Smooth muscle cell (in vitro differentiated cells): ENCODE results near the gene DST. TPM values are rescaled to one million over a fixed set of nuclear protein-coding genes. Genes with fewer than 3 reads are reported as not detected.

Experiments used
- DNase-seq: peaks from one replicate; lab custom pipeline; 2025; ENCODE audit not compliant: unreplicated experiment; lab: John Stamatoyannopoulos, UW
- H2AFZ ChIP-seq: fragments of 200-600 bp; sonication (generic); 2 replicates; pipeline ENCODE4 v1.6.0; 2016; ENCODE audit warnings: antibody characterized with exemption, low read depth, mild to moderate bottlenecking
- H3F3A ChIP-seq: fragments of 200-600 bp; sonication (generic); 2 replicates; pipeline ENCODE4 v1.6.0; 2017; ENCODE audit warnings: antibody characterized with exemption, low read depth
- H3K27ac ChIP-seq: fragments of 200-600 bp; sonication (generic); 2 replicates; pipeline ENCODE4 v1.5.1; 2016; ENCODE audit warnings: low read depth, mild to moderate bottlenecking
- H3K27me3 ChIP-seq: fragments of 200-600 bp; sonication (generic); 2 replicates; pipeline ENCODE4 v1.6.1; 2016; ENCODE audit warnings: low read depth, mild to moderate bottlenecking
- H3K36me3 ChIP-seq: fragments of 200-600 bp; sonication (generic); 2 replicates; pipeline ENCODE4 v1.5.1; 2016; ENCODE audit warnings: low read depth
- H3K4me1 ChIP-seq: fragments of 200-600 bp; sonication (generic); 2 replicates; pipeline ENCODE4 v1.5.1; 2016; ENCODE audit warnings: low read depth
- H3K4me2 ChIP-seq: fragments of 200-600 bp; sonication (generic); 2 replicates; pipeline ENCODE4 v1.6.0; 2016; ENCODE audit warnings: mild to moderate bottlenecking
- H3K4me3 ChIP-seq: fragments of 200-600 bp; sonication (generic); 2 replicates; pipeline ENCODE4 v1.5.1; 2016; ENCODE audit warnings: mild to moderate bottlenecking
- H3K79me2 ChIP-seq: fragments of 200-600 bp; sonication (generic); 2 replicates; pipeline ENCODE4 v1.6.0; 2016; ENCODE audit warnings: low read depth, mild to moderate bottlenecking
- H3K9ac ChIP-seq: fragments of 200-600 bp; sonication (generic); 2 replicates; pipeline ENCODE4 v1.6.0; 2016; ENCODE audit warnings: low read depth
- H3K9me3 ChIP-seq: fragments of 200-600 bp; sonication (generic); replicated peaks from 2 replicates; pipeline ENCODE4 v1.5.1; 2016; ENCODE audit warnings: low read depth
- H4K20me1 ChIP-seq: fragments of 200-600 bp; sonication (generic); 2 replicates; pipeline ENCODE4 v1.6.0; 2016; ENCODE audit warnings: low read depth
- CTCF ChIP-seq: fragments of 200-600 bp; sonication (generic); IDR thresholded peaks from 2 replicates; pipeline ENCODE4 v1.5.1; 2017; ENCODE audit warnings: borderline replicate concordance, mild to moderate bottlenecking, antibody characterized with exemption; ENCODE audit not compliant: insufficient read depth, poor library complexity, severe bottlenecking
- WGBS: methylation state at CpG from one replicate; pipeline ENCODE4 v1.1.7; 2016; ENCODE audit warnings: low lambda C conversion rate; 5-methylcytosine and 5-hydroxymethylcytosine counted together
- polyA plus RNA-seq: library from polyadenylated mRNA; unstranded; fragments of >200 nt; fragmentation: Nextera tagmentation; extraction: Ambion mirVana; gene quantifications from 2 replicates; pipeline ENCODE4 v1.2.1, GENCODE V29; 2016
- total RNA-seq: library from RNA; depleted of rRNA; stranded (reverse); fragments of >200 nt; gene quantifications from 2 replicates; pipeline ENCODE4 v1.2.3, GENCODE V29; 2014

The DST gene
- total and polyA plus RNA-seq, 2 experiments from 2014 or later = 17.1 to 186 TPM

GRCh38 chr6:56595490-56596122 lies 47.1 kb downstream of the DST start:
- Histone ChIP-seq H3F3A (no peaks in the 10 kb centered on the region), H3K9ac (no peak overlapping the region), H3K27ac (no peak overlapping the region), H2AFZ (no peak overlapping the region), H3K4me3 (no peak overlapping the region), H3K4me2 (no peak overlapping the region), H3K27me3 (no peaks in the 10 kb centered on the region), H3K9me3 (no peaks in the 10 kb centered on the region), H3K36me3 (peaks cover 9% of the 10 kb centered on the region), H3K79me2 (no peaks in the 10 kb centered on the region), H3K4me1 (no peaks in the 10 kb centered on the region), H4K20me1 (no peaks in the 10 kb centered on the region)
- WGBS = 65% methylated on average over 6 of the region's 6 CpGs
- peak; percentile 70 for TF ChIP-seq CTCF
- no peak for DNase-seq

GRCh38 chr6:56594699-56595098 lies 48.0 kb downstream of the DST start:
- no peaks in the 10 kb centered on the region for H3K79me2 ChIP-seq
- no peak overlapping the region for H3K9ac ChIP-seq
- H2AFZ ChIP-seq = no peak overlapping the region
- H4K20me1 ChIP-seq = no peaks in the 10 kb centered on the region
- peaks cover 14% of the 10 kb centered on the region for H3K36me3 ChIP-seq
- DNase-seq = no peak
- no peaks in the 10 kb centered on the region for H3F3A ChIP-seq
- no peaks in the 10 kb centered on the region for H3K27me3 ChIP-seq
- H3K4me1 ChIP-seq = no peaks in the 10 kb centered on the region
- H3K4me2 ChIP-seq = no peak overlapping the region
- H3K9me3 ChIP-seq = no peaks in the 10 kb centered on the region
- no peak for TF ChIP-seq CTCF
- no peak overlapping the region for H3K27ac ChIP-seq
- H3K4me3 ChIP-seq = no peak overlapping the region

- H3K36me3 ChIP-seq = peaks cover 15% of the 10 kb centered on the region
Observed at GRCh38 chr6:56593801-56594318, 48.8 kb downstream of the DST start.

More at GRCh38 chr6:56593801-56594318, 48.8 kb downstream of the DST start:
- Histone ChIP-seq H3K79me2 (no peaks in the 10 kb centered on the region), H3K27ac (no peak overlapping the region), H2AFZ (no peak overlapping the region), H3K4me1 (no peaks in the 10 kb centered on the region), H3F3A (no peaks in the 10 kb centered on the region), H3K4me3 (no peak overlapping the region), H3K9me3 (no peaks in the 10 kb centered on the region), H3K9ac (no peak overlapping the region), H3K27me3 (no peaks in the 10 kb centered on the region), H4K20me1 (no peaks in the 10 kb centered on the region), H3K4me2 (no peak overlapping the region)
- TF ChIP-seq CTCF = no peak
- 81% methylated on average over 5 of the region's 5 CpGs for WGBS
- DNase-seq = no peak
